Embryonic facial prominence (tissue), 1 donor: ENCODE results near the gene GRP.
A peak's percentile ranks its signal among the peaks of the same experiment; 100 is the strongest.

ENCODE experiments used
- DNase-seq: peaks from one replicate; pipeline ENCODE4 v3.0.0-alpha.2; 2016; ENCODE audit errors: extremely low spot score

Gene GRP

GRCh38 chr18:59219672-59220163 is at the start of gene GRP:
Gene GRP (plus strand): TSS chr18:59220158. CDS start chr18:59220266, 108 bp downstream.
- no peak for DNase-seq

DNA sequence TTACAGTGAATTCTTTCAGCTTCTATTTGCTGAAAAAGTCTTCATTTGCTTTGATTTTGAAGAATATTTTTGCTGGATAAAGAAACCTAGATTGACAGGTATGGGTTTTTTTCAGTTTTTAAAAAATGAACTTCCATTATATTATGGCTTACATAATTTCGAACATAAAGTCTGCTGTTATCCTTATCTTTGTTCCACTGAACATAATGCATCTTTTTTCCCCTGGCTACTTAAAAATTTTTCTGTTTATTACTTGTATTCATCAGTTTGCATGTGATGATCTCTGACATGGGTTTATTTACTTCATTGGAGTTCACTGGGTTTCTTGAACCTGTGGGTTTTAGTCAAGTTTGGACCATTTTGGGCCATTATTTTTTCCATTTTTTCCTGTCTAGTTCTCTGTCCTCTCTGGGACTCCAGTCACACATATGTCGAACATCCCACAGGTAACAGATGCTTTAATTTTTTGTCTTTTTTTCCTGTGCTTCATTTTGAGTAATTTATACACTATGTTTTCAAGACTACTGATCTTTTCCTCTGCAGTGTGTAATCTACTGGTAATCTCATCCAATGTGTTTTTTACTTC is 47.2 kb upstream of the GRP start:
- DNase-seq: no peak

DNA sequence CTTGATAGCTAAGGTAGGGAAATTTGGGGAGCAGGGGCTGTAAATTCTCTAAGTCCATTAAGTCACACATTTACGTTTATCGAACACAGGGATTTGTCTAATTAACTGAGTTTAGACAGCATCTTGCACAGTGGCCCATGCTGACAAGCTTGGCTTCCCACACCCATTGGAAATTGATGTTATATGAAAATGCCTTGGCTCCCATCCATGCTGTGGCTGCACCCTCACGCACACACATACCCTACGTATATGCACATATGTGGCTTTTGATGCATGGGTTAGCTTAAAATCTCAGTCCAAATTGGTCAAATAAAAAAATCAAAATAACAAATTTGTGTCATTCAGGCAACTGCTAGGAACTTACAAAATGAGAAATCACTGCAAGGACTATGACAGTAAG is 42.5 kb upstream of the GRP start:
- DNase-seq: no peak

- DNase-seq: peak; percentile 13
Measured at GRCh38 chr18:59180150-59180845, 39.7 kb upstream of the GRP start.

DNA sequence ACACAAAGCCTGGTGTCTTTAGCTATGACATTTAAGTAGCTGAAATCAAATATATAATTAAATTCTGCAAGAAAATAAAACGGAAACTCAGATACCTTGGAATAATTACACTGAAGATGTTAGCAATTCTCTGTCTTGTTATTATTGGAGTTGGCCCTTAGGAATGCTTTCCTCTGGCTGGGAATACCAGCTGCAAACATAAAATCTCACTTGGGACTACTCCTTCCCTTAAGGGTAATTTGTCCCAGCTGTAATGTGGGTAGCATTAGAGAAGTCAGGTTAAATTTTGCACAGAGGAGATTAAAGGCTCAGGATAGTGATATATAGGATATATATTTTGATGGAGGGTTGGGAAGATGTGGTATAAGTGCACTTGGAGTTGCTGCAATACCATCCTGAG is 37.3 kb upstream of the GRP start:
- DNase-seq: no peak

DNA sequence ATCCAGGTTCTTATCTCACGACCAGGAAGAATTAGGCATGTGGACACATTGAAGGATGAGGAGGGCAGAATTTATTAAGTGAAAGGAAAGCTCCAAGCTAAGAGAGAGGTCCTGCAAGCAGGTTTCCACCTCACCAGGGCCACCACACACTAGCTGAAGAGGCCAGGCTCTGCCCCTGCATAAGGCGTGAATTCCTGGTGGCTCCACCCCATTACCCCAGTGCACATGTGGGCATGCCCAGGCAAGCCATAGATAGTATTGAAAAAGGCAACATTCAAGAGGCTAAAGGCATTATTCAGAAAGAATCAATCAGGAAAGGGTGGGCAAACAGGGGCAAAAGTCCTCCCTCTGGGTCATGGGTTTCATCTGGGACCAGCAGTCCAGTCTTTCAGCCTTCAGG is 30.9 kb upstream of the GRP start:
- no peak for DNase-seq

DNA sequence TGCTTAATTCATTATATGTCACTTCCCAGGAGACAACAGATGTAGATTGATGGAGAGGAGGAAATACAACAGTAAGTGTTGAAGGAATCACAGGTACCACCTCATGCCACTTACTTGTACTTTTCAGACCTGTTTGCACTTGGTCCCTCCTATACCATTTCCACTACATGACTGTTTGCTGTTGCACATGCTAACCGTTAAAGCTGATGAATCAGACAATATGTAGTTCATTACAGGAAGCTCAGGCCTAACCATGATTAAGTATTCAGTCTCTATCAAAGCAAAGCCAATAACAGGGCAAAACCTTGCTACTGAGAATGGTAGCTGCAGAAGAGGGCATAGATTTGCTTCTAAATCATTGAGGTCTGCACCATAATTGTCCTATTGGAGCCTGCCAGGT is 30.2 kb upstream of the GRP start:
- no peak for DNase-seq

GRCh38 chr18:59196161-59196725 is 23.7 kb upstream of the GRP start:
- no peak for DNase-seq

DNA sequence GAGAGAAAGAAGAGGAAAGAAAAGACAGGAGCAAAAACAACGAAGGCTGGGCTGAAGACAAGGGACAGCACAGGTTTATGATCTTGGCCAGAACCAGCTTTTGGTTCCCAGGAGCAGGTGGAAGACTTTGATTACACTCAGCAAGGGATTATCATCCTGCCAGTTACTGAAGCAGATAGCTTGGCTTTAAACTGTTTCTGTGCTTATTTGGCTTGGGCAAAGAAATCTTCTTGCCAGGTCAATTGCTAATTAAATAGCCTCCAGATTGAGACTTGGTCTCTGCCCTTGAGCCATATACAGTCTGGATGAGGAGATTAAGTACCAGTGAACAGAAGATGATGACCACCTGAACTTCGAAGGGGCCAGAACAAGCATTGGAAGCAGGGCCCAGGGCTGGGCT is 22.3 kb upstream of the GRP start:
- no peak for DNase-seq

- DNase-seq: no peak
Measured at GRCh38 chr18:59198215-59198614, 21.7 kb upstream of the GRP start.

GRCh38 chr18:59200787-59201186 is 19.2 kb upstream of the GRP start:
- DNase-seq: no peak

GRCh38 chr18:59202258-59202820 is 17.6 kb upstream of the GRP start:
- DNase-seq: no peak

DNA sequence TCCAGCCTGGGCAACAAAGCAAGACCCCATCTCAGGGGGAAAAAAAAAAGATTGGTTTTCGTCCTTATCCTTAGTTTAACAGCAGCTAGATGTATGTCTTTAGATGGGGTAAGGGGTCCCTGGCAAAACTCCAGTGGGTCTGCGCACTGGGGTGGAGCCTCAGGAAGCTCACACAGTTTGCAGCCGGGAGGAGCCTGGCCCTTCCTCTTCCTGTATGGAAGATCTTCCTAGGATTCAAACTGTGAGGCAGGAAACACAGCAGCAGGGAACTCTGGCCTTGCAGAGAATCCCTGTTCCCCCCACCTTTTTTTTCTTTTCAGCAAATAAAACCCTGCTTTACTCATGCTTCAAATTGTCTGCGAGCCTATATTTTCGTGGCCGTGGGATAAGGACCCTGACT is 12.5 kb upstream of the GRP start:
- no peak for DNase-seq

DNA sequence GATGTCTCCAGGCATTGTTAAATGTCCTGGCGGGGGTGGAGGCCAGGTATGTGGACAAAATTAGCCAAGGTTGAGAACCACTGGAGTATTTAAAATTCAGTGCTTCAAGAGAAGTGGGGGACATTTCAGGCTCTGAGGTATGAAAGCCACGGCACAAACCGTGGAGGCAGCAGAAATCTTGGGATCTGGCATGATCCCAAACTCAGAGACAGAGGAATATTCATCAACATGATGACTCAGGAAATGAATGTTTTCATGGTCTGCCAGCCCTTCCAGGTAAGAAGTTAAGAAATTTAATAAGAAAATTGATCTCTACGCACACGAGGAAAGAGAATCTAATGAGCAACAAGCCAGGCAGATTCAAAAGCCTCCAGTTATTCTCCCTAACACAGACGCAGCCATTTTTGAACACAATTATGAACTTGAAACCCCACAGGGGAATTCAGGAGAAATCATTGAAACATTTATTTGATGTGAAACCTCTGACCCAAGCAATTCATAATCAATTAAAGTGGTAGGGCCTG is 11.3 kb upstream of the GRP start:
- DNase-seq: no peak

DNA sequence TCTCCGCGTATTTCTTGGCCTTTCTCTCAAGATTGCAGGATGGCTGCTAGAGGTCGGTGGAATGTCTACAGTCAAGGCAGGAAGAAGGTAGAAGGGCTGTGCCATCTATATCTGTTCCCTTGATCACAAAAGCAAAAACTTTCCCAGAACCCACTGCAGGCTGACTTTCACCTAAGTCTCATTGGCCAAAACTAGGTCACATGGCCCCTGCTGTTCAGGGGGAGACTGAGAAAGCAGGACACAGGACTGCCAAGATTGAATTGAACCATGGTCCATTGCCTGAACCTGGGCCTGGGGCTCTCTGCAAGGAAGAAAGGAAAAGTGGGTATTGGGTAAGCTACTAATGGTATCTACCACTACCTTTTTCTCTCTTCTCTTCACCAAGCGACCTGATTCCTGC is 9.7 kb upstream of the GRP start:
- no peak for DNase-seq

GRCh38 chr18:59211629-59212028 is 8.3 kb upstream of the GRP start:
- no peak for DNase-seq

- no peak for DNase-seq
Measured at GRCh38 chr18:59218018-59218417, 1.9 kb upstream of the GRP start.

DNA sequence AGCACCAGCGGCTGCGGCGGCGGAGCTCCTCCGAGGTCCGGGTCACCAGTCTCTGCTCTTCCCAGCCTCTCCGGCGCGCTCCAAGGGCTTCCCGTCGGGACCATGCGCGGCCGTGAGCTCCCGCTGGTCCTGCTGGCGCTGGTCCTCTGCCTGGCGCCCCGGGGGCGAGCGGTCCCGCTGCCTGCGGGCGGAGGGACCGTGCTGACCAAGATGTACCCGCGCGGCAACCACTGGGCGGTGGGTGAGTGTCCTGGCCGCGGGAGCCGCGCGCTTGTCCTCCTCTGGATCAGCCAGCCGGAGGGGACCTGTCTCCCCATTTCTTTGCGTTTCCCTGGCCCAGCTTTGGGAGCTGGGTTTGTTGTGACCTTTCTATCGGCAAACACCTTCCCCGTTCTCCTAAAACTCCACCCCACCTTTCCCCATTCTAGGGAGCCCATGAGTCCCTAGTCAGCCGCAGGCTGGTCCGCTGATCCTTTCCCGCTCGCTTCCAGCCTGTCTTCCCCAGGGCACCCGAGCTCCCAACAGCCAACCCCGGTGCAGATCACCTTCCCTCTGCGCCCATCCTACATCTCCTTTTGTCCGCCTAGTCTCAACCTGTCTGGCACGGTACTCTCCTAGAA is 316 bp downstream of the GRP start:
- no peak for DNase-seq

DNA sequence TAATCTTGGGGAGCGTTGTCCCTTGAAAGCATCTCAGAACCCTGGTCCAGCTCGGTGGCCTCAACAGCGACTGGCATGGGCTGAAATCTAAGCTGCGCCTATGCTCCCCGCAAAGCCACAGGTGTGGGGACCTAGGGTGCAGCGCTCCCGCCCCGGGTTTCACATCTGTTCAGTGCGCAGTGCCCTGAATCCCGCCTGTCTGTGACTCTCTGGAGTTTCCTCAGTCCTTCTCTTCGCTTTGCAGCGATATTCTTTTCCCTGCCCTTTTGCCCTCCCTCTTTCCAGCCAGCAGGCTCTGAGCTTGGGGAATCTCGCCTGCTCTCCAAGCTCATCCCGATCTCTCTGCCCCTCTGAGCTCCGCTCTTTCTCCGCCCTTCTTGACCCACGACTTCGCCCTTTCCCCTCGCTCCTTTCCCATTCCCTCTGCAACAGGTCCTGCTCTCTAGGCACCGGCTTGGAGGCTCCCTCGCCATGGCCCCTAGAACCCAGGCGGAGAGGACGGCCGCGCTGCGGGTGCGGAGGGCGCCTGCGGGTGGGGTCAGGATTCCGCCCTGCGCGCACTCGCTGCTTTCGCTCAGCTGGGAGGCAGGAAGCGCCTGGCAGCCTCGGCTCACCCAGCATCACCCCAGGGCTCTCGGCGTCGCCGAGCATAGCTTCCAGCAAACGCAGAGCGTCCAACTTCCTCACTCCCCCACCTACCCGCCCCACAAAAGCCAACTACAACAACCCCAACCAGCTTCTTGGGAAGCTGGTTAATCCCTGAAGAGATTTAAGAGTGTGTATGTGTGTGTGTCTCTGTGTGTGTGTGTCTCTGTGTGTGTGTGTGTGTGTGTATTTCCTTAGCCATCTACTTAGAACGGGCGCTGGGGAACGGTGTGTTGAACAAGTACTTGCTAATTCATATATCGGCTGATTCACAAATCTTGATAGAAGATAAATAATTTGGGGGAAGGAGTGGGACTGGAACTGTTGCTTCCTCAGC is 1.1 kb downstream of the GRP start:
- no peak for DNase-seq

DNA sequence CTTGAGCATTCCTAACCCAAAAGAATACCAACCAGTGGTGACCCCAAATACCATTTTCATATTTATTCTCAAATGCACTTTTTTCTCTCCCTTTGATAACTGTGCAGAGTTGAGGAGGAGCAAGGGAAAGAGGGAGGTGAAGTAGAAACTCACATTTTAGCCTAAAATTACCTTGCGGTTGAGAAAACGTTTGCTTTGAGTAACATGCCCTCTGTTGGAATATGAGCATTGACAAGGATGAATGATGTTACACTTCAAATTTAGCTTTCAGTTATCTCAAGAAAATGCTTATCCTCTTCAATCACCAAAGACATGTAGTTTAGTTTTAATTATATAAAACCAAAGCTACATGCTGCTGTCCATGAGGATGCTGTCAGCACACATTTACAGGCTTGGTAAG is 2.4 kb downstream of the GRP start:
- no peak for DNase-seq

DNA sequence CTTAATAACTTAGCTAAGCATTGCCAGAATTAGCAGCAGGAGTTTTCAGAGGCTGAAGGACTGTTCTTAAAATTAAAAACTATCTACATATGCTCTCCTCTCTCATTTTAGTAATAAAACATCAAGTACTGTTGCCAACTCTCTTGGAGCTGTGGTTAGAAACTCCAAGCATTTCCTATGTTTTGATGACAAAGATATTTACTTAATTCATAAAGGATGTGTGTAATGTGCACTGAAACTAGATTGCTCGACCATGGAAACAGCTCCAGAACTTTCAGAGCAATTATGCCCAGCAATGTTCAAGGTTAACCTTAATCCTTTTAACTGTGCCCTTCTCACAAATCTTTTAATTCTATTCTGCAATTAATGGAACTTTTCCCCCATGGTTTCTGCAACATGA is 8.4 kb downstream of the GRP start:
- DNase-seq: peak; percentile 61
